Right renal cortex interstitium (tissue), 3 donors: Measurements from ENCODE around the gene ZNF578. TPM values are rescaled to one million over a fixed set of nuclear protein-coding genes. Genes with fewer than 3 reads are reported as not detected.
A peak's percentile ranks its signal among the peaks of the same experiment; 100 is the strongest.
"Not testable (repeated sequence)": the region's sequence is repeated elsewhere in the genome, so short reads cannot be mapped to it uniquely, and the experiment has no call there.

Experiments
- DNase-seq, 3 donors: peaks; one replicate each; pipeline ENCODE4 v3.0.0-alpha.2; 2013; ENCODE audit warnings: low read depth in 3 of 3, low spot score in 2 of 3
- polyA plus RNA-seq, 3 donors: library from polyadenylated mRNA; unstranded; fragments of 120-200 nt; gene quantifications; one replicate each; pipeline ENCODE4 v1.2.1, GENCODE V29; 2013; ENCODE audit not compliant: insufficient read length in 3 of 3

The ZNF578 gene
- polyA plus RNA-seq, 3 donors: 5.6 to 7.9 (median 6.8) TPM

- DNase-seq: not testable (repeated sequence)
Observed at GRCh38 chr19:52500991-52501390, 47.6 kb downstream of the ZNF578 start.

DNA sequence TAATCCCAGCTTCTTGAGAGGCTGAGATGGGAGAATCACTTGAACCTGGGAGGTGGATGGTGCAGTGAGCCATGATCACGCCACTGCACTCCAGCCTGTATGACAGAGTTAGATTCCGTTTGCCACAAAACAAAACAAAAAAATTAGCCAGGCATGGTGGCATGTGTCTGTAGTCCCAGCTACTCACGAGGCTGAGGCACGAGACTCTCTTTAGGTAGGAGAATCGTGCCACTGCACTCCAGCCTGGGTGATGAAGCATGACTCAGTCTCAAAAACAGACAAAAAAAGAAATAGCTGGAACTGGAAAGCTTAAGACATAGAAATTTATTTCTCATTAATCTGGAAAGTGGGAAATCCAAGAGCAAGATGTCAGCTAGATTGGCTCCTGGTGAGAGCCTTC is 53.9 kb downstream of the ZNF578 start:
- DNase-seq: no peak

DNA sequence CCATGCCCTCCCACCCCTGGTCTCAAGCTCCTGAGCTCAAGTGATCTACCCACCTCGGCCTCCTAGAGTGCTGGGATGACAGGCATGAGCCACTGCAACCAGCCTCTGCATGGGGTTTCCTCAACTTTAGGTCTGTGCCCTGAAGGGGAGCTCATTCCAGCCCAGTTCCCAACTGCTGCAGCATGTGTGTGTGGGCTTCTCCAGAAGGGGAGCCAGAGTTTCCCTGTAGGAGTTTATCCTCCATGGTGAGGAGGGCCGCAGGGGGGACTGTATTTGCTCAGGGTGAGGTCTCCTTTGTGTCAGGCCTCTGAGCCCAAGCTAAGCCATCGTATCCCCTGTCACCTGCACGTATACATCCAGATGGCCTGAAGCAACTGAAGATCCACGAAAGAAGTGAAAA is 62.8 kb downstream of the ZNF578 start:
- no peak for DNase-seq

DNA sequence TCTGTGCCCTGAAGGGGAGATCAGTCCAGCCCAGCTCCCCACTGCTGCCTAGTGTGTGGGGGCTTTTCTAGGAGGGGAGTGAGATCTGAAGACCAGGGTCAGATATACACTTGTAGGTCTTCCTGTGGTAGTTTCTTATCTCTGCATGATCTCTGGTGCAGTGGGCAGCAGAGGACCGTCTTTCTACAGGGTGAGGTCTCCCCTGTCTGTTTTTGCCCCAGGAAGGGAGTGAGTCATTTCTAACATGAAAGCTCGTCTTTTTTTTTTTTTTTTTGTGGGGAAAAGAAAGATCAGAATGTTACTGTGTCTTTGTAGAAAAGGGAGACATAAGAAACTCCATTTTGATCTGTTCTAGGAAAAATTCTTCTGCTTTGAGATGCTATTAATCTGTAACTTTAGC is 65.3 kb downstream of the ZNF578 start:
- DNase-seq: no peak

GRCh38 chr19:52519175-52519574 is 65.8 kb downstream of the ZNF578 start:
- not testable (repeated sequence) for DNase-seq

- DNase-seq: no peak
Observed at GRCh38 chr19:52520013-52520412, 66.7 kb downstream of the ZNF578 start.

GRCh38 chr19:52522551-52522950 is 69.2 kb downstream of the ZNF578 start:
- DNase-seq: no peak

GRCh38 chr19:52524086-52524485 is 70.7 kb downstream of the ZNF578 start:
- no peak for DNase-seq

DNA sequence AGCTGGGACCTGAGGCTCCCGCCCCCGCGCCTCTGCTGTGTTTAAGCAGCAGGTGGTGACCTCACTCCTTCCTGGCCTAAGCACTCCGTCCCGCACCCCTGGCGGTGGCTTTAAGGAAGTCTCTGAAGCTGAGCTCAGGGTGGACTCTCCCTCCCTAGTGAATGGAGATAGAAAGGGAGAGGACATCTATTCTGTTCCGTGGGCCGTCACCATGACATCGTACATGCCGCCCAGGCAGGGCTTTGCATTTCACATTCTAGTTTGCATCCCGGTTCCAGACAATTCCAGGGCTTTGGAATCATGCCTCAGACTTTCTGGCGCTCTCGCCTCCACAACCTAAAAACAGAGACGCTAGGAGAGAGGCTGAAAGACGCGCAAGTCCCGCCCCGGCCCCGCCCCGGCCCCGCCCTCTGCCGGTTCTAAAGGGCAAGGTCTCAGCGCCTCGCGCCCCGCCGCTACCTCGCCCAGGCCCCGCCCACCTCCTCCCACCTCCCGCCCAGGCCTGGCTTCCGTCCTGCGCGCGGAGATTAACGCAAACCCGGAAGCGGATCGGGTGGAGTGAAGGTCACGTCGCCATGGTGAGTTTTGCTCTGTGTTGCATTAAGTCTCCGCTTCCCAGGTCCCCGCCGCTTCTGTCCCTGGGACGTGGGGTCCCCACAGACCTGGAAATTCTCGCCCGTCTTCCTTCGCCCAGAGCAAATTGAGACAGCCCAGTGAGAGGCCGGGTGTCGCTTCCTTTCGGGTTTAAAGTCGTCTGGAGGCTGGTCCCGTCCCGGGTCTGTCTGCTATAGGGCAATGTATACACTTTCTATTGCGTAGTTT is 74.0 kb downstream of the ZNF578 start, which contains the start of gene ZNF808:
Gene ZNF808 (plus strand): TSS at position 535 of the 822 bp plus-strand sequence. CDS start 15,617 bp downstream, outside the sequence.
- DNase-seq: peak; percentile 82 to 85 (median 82)

DNA sequence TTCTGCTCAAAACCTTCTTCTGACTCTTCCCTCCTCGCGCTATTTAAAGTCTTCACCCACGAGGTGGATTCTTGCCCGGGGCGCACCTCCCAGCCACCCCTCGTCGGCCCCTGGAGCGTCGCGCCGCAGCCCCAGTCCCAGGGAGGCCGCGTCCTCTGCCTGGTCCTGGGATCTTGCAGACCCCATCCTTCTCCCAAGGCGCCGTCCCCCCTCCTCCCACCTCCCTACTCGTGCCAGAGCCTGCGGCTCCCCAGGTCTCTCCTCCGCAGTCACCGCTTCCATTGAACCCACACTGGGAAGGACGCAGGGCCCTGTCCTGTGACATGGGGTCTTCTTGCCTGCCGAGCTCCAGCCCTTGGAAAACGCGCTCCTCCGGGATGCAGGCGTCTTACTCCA is 74.6 kb downstream of the ZNF578 start:
- DNase-seq: no peak

DNA sequence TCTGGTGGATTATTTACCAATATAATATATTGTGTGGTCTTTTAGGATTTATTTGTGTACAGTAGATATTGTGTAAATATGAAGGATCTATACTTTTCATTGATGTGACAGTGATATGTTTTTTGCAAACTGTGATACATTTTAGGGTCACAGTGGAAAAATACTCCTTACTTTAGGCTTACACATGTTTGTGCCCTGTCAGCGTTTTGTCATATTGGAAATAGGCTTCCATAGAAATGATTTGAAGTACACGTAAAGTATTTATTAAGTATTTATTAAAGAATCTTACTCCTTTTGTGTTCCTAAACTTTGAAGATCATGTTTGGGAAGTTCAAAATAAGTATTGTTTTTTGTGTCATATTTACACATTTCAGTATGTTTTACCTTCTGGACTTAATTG is 79.1 kb downstream of the ZNF578 start:
- no peak for DNase-seq

DNA sequence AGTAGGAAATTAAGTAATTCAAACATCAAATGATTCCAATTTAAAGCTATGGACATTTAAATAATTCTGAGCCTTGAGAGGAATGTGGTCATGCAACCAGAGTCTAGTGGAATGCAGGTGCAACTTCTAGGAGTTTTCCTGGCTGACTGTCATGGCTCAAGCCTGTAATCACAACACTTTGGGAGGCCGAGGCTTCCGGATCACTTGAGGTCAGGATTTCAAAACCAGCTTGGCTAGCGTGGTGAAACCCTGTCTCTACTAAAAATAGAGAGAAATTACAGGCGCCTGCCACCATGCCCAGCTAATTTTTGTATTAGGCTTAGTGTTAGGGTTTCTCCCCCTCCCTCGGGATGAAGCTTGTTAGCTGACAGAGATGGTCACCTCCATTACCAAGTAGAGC is 80.5 kb downstream of the ZNF578 start:
- no peak for DNase-seq

DNA sequence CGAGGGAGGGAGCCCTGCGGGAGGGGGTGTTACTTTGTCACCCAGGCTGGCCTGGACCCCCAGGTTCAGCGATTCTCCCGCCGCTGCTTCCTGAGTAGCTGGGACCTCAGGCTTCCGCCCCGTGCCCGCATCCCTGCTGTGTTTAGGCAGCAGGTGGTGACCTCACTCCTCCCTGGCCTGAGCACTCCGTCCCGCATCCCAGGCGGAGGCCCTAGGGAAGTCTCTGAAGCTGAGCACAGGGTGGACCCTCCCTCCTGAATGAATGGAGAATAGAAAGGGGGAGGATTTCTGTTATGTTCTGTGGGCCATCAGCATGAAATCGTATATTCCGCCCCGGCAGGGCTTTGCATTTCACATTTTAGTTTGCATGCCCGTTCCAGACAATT is 82.0 kb downstream of the ZNF578 start:
- DNase-seq: peak in 1 of 3 donors; percentile 6

- peak; percentile 29 to 65 (median 62) for DNase-seq
Observed at GRCh38 chr19:52535771-52536447, 82.6 kb downstream of the ZNF578 start.

- DNase-seq: no peak
Observed at GRCh38 chr19:52536448-52536800, 83.1 kb downstream of the ZNF578 start.

DNA sequence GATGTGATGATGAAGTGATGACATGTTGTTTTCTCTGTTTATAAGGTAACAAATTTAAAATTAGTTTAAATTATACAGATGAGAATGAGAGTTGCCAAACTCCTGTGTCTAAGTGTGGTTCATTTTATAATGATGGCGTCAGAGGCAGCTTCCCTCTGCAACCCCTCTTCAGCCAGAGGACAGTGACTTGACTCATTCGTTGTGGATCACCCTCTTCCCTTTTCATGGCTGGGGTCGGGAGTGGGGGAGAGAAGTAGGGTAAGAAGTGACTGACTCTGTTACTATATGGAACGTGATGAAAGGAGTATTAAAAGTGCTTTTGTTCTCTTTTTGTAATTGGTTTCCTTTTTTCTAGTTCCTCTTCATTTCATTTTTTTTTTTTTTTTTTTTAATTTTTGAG is 85.5 kb downstream of the ZNF578 start:
- DNase-seq: not testable (repeated sequence)

GRCh38 chr19:52541176-52541575 is 87.8 kb downstream of the ZNF578 start:
- DNase-seq: not testable (repeated sequence)

GRCh38 chr19:52541608-52542007 is 88.3 kb downstream of the ZNF578 start:
- no peak for DNase-seq

- DNase-seq: not testable (repeated sequence)
Observed at GRCh38 chr19:52542541-52542940, 89.2 kb downstream of the ZNF578 start.

- no peak for DNase-seq
Observed at GRCh38 chr19:52542984-52543664, 89.8 kb downstream of the ZNF578 start.

- DNase-seq: no peak
Observed at GRCh38 chr19:52554216-52554971, 101.0 kb downstream of the ZNF578 start.
